GM12875 (cell line): ENCODE data around the gene CD96.
"Not testable (repeated sequence)": the region's sequence is repeated elsewhere in the genome, so short reads cannot be mapped to it uniquely, and the experiment has no call there.

Experiments
- H3K4me3 ChIP-seq: one replicate; pipeline ENCODE4 v1.5.1; 2011; ENCODE audit warnings: low read depth, low read length, control low read depth
- CTCF ChIP-seq: IDR thresholded peaks from 2 replicates; pipeline ENCODE4 v1.5.1; 2011; ENCODE audit warnings: low read depth, mild to moderate bottlenecking, control low read depth, inconsistent platforms, low read length, moderate library complexity, borderline replicate concordance; ENCODE audit not compliant: insufficient read depth

The CD96 gene

DNA sequence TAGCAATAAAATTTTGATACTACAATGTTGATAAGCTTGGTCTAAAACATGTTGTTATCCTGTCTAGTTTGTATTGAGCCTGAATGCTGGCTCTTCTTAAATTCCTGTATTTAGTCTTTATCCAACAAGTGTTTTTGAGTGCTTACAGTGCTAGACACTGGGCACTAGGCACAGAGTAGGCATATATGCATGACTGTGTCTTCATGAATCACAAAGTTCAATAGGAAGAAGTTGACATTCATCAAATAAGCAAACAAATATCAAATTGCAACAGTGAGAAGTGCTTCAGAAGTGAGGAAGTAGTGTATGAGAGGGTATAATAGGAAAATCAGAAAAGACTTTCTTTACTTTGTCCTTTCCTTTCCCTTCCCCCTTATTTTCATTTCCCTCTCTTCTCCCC, 6.8 kb downstream of the CD96 start:
- no peak for TF ChIP-seq CTCF
- no peak overlapping the region for H3K4me3 ChIP-seq

- not testable (repeated sequence) for H3K4me3 ChIP-seq
These were observed 19.9 kb downstream of the CD96 start for GRCh38 chr3:111561902-111562301.

DNA sequence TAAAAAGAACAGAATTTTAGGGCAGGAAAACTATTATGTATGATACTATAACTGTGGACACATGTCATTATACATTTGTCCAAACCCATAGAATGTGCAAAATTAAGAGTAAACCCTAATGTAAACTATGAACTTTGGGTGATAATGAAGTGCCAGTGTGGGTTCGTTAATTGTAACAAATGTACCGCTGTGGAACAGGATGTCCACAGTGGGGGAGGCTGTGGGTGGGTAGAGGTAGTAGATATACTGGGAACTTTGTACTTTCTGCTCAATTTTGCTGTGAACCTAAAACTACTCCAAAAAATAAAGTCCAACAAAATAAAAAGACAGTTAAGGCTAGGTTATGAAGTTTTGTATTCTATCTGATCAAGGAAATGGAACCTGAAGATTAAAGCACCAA, 24.8 kb downstream of the CD96 start:
- TF ChIP-seq CTCF: no peak
- no peak overlapping the region for H3K4me3 ChIP-seq

- TF ChIP-seq CTCF: no peak
- no peak overlapping the region for H3K4me3 ChIP-seq
These were observed 26.4 kb downstream of the CD96 start for GRCh38 chr3:111568355-111568754.

- no peak overlapping the region for H3K4me3 ChIP-seq
- TF ChIP-seq CTCF: no peak
These were observed 26.9 kb downstream of the CD96 start for GRCh38 chr3:111568911-111569310.

GRCh38 chr3:111570404-111571030, 28.5 kb downstream of the CD96 start:
- H3K4me3 ChIP-seq: no peak overlapping the region
- TF ChIP-seq CTCF: no peak

DNA sequence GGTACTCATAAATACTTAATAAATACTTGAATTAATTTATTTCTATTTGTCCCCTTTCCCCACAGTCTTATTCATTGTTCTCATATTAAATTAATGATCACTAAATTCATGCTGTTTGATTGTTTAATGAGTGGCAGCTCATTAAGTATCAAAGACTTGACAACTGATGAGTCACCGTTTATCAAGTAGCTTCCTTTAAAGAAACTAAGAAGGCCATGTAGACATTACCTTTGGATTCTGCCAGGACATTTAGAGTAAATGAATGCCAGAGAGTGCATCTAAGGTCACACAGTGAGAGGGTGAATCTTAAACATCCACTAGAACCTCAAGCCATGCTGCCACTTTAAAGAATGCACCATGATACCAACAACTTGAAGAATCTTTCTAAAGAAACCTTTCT, 29.3 kb downstream of the CD96 start:
- TF ChIP-seq CTCF: no peak
- H3K4me3 ChIP-seq: no peak overlapping the region
